GM12874 (cell line): ENCODE results near the gene PDHX.

Experiments
- CTCF ChIP-seq: IDR thresholded peaks from 2 replicates; pipeline ENCODE4 v1.5.1; 2011; ENCODE audit warnings: low read depth, mild to moderate bottlenecking, control low read depth, low read length, moderate library complexity; ENCODE audit not compliant: insufficient read depth

Gene PDHX

GRCh38 chr11:34887260-34887659 is 29.2 kb upstream of the PDHX start:
- TF ChIP-seq CTCF = no peak

DNA sequence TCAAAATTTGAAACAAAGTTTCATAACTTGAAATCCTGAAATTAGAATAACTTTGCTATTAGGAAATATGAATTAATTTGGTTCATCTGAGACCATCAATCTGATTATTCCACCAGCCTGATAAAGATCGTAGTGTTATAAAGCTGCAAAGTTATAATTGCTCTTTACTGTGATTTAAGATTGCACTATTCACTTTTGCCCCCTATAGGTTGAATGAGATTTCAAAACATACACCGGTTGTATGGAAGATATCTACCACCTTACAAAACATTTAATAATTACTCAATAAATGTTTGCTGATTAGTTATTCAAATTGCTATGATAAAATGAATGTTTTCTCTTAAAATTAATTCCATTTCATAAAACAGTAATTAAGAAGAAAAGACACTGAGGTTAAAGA is 26.3 kb upstream of the PDHX start:
- TF ChIP-seq CTCF = no peak

DNA sequence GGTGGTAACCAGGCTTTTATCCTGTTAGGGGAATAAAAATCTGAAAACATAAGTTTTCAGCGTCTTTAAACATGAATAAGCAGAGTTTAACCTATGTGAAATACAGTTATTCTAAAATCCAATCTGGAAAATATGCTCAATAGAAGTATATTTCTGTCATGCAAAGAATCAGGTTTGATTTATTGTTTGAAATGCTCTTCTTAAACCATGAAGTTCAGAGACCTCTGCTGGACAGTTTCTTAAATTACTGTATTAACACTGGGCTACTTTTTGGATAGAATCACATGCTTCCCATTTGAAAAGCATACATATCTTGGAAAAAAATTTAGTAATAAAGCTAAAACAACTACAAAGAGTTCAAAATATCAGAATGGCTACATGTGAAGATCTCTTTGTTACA is 25.6 kb upstream of the PDHX start:
- TF ChIP-seq CTCF = peak; percentile 21; the same call in 1 of the 2 replicates

GRCh38 chr11:34891611-34892010 is 24.8 kb upstream of the PDHX start:
- TF ChIP-seq CTCF = no peak

DNA sequence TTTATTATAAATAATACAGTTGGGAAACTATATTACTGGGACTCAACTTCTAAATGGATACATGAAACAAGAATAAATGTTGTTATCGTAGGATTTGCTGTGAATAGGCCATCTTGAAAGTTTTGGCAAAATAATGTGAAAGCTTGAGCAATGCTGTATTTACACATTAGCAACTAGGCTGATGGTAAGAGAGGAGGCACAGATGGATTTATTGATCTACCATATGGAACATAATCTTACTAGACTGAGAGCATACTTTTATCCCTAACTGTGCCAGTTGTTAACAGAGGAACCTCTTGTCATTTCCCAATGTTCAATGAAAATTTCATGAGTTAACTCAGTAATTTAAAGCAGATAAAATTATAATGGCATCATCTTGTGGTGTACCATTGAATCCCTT is 23.0 kb upstream of the PDHX start:
- no peak for TF ChIP-seq CTCF

DNA sequence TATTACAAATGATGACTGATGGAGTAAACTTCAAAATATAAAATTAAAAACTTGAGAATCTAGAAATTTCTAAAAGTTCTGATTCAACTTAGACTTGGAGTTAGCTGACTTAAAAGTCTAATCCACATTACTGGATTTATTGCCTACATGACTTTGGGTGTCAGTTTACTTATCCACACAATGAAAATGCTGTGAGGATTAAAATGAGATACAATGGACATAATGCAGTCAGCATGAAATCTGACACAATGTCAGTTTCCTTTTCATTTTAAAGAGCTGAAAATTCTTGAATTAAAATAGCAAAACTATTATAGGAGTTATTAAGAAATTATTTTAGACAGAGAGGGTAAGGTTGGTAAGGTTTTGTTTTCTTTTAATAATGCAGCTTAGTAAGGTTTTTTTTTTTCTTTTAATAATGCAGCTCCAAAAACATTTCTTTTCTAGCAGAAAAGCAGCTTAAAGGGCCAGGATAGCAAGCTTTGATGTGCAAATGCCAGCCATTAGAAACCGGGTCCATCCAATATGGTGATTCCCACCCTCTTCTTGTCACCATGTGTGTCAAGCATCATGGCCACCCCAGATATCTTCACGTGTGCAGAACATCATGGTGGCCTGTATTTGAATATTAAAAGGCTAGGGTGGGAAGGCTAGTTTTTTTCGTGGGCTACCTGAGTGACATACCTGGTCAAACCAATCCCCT is 19.1 kb upstream of the PDHX start:
- TF ChIP-seq CTCF = no peak

- no peak for TF ChIP-seq CTCF
These were observed 17.9 kb upstream of the PDHX start for GRCh38 chr11:34898474-34898873.
